ENCODE data around the gene PODN. TPM values are rescaled to one million over a fixed set of nuclear protein-coding genes. Genes with fewer than 3 reads are reported as not detected.
A peak's percentile ranks its signal among the peaks of the same experiment; 100 is the strongest.

Gene PODN
- total RNA-seq, 3 donors from 2014 or later = 55.1 to 246 (median 83.1) TPM

DNA sequence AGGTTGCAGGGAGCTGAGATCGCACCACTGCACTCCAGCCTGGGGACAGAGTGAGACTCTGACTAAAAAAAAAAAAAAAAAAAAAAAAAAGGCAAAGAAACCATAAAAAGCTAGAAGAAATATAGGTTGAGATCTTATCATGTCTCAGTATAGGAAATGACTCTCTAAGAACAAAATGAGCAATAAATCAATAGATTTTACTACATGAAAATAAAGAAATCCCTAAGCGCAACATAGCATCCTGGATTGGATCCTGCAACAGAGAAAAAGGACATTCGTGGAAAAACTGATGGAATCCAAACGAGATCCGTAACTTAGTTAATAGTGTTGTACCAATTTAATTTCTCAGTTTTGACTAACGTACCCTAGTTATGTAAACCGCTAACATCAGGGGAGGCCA lies 45.1 kb downstream of the PODN start:
- Histone ChIP-seq H3K36me3 (no peaks in the 10 kb centered on the region), H3K27me3 (no peaks in the 10 kb centered on the region), H3K9me3 (no peaks in the 10 kb centered on the region), H3K27ac (no peak overlapping the region), H3K4me1 (no peaks in the 10 kb centered on the region), H3K4me3 (no peak overlapping the region)
- no peak for DNase-seq (ENCODE audit: low spot score in 2 of 2)
- TF ChIP-seq POLR2A (IDR thresholded peaks at IDR 0.05) (no peak), CTCF (IDR thresholded peaks at IDR 0.05) (no peak), POLR2AphosphoS5 (IDR thresholded peaks at IDR 0.05) (no peak)
- intact Hi-C loops (cut with DNase I; ENCODE audit: low total_unique reads) = no loop called here

DNA sequence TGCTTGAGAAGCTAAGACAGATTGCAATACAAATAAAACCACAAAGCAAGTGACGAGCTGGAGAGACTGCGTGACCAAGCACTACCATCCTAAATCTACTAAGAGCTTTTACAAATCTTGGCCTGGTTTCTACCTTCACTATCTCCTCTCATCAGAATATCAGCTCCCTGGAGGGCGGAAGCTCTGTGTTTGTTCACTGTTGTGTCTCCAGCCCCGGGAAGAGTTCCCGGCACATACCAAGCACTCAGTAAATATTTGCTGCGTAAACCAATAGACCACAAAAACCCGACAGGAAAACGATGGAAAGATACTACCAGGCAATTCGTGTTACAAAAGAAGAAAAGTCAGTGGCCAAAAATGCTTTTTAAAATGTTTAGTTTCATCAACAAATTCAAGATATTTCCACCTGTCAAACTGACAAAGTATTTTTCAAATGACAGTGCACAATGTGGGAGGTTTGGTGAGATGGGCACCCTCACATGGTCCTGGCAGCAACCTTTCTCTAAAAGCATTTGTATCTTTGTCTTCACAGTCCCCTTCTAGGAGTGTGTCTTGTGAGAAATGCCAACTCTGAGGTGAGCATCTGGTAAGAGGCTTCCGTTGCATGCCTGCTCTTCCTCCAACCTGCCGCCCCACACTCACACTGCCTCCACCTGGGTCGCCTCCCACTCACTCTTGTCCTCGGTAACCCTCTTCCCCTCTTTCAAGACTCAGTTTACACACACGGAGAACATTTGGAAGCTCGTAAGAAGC lies 45.7 kb downstream of the PODN start:
- TF ChIP-seq CTCF (IDR thresholded peaks at IDR 0.05) = no peak
- TF ChIP-seq POLR2AphosphoS5 (IDR thresholded peaks at IDR 0.05) = peak in 1 of 3 donors; percentile 29
- no peak for TF ChIP-seq POLR2A (IDR thresholded peaks at IDR 0.05)
- Histone ChIP-seq H3K9me3 (no peaks in the 10 kb centered on the region), H3K36me3 (no peaks in the 10 kb centered on the region), H3K4me1 (no peaks in the 10 kb centered on the region), H3K4me3 (no peak overlapping the region), H3K27me3 (no peaks in the 10 kb centered on the region), H3K27ac (no peak overlapping the region)
- intact Hi-C loops (cut with DNase I; ENCODE audit: low total_unique reads) = no loop called here
- peak in 1 of 2 donors; percentile 30 for DNase-seq (ENCODE audit: low spot score in 2 of 2)

DNA sequence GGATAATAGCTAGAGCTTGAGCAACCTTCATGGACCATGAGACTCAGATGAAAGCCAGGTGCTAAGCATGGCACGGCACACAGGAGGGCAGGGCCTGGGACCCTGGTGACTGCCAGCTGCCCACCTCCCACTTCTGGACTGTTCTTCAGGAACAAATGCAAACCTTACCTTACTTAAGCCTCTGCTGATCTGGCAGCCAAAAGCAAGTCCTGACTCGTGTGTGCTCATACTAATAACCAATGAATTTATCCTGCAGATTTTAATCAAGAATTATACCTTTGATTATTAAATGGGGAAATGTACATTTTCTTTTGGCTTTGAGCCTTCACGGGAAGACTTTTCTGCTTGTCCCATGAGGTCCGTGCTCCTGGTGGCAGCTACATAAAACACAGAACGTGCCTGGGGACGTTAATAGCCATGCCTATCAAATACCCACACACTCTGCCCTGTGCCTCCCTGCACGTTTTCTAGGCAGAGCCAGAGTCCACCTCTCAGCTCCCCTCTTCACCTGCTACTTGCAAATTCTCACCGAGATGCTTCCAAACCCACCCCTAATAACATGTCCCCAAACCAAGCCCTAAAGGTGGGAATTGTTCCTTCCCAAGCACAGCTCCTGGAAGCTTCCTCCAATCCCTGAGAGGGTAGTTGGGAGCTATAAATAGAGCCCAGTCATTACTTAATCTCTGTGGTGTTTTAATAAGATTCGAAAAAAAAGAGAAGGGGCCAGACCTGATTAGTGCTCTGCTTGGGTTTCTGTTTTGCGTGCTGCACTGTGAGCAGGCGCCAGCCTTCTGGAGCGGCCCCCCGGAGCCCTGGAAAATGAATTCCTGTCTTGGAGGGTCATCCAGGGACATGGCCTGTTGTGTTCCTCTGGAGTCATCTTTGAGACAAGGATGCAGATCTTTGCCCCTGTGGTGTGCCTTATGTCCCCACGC lies 46.9 kb downstream of the PODN start:
- no peaks in the 10 kb centered on the region for H3K36me3 ChIP-seq
- intact Hi-C loops (cut with DNase I; ENCODE audit: low total_unique reads) = no loop called here
- no peaks in the 10 kb centered on the region for H3K27me3 ChIP-seq
- no peaks in the 10 kb centered on the region for H3K9me3 ChIP-seq
- DNase-seq (ENCODE audit: low spot score in 2 of 2) = no peak
- no peaks in the 10 kb centered on the region for H3K4me1 ChIP-seq
- TF ChIP-seq CTCF (IDR thresholded peaks at IDR 0.05) (no peak), POLR2A (IDR thresholded peaks at IDR 0.05) (no peak), POLR2AphosphoS5 (IDR thresholded peaks at IDR 0.05) (no peak)
- no peak overlapping the region for H3K27ac ChIP-seq
- no peak overlapping the region for H3K4me3 ChIP-seq

GRCh38 chr1:53110370-53111072 lies 48.5 kb downstream of the PODN start:
- intact Hi-C loops (cut with DNase I; ENCODE audit: low total_unique reads) = no loop called here
- no peaks in the 10 kb centered on the region for H3K36me3 ChIP-seq
- peaks cover 0 to 4% of the 10 kb centered on the region in 2 donors for H3K27me3 ChIP-seq
- no peaks in the 10 kb centered on the region for H3K9me3 ChIP-seq
- no peaks in the 10 kb centered on the region for H3K4me1 ChIP-seq
- TF ChIP-seq POLR2A (IDR thresholded peaks at IDR 0.05) = no peak
- TF ChIP-seq CTCF (IDR thresholded peaks at IDR 0.05) = no peak
- TF ChIP-seq POLR2AphosphoS5 (IDR thresholded peaks at IDR 0.05) = no peak
- H3K27ac ChIP-seq = peak overlapping the region; percentile 21 to 55
- no peak overlapping the region for H3K4me3 ChIP-seq
- DNase-seq (ENCODE audit: low spot score in 2 of 2) = no peak
